ENCODE measurements around the gene KIF14.

The KIF14 gene

GRCh38 chr1:200666309-200666708, 45.8 kb upstream of the KIF14 start:
- Histone ChIP-seq H3K27ac (ENCODE audit: low read depth, low read length) (no peak overlapping the region), H4K20me1 (ENCODE audit: control insufficient read depth, insufficient read depth, low read depth, low read length) (no peaks in the 10 kb centered on the region), H3K9me2 (replicated peaks; ENCODE audit: control insufficient read depth, low read length) (no peaks in the 10 kb centered on the region), H3K4me2 (ENCODE audit: low read length) (no peak overlapping the region), H3K79me2 (ENCODE audit: control insufficient read depth, low read length) (peaks cover 22% of the 10 kb centered on the region), H3K4me3 (ENCODE audit: low read length) (no peak overlapping the region), H3K4me1 (ENCODE audit: control insufficient read depth, low read length) (peaks cover 16% of the 10 kb centered on the region), H3K27me3 (ENCODE audit: control insufficient read depth, low read length) (no peaks in the 10 kb centered on the region), H3K9me3 (ENCODE audit: control insufficient read depth, insufficient read depth, low read length) (no peaks in the 10 kb centered on the region), H3K36me3 (ENCODE audit: control insufficient read depth, low read length) (peaks cover 29% of the 10 kb centered on the region), H3F3A (ENCODE audit: control insufficient read depth, insufficient read depth) (no peaks in the 10 kb centered on the region)
- no peak for TF ChIP-seq EZH2phosphoT487 (IDR thresholded peaks at IDR 0.05; ENCODE audit: borderline replicate concordance, low read length)
- TF ChIP-seq CTCF (IDR thresholded peaks at IDR 0.05; ENCODE audit: low read depth, low read length, poor library complexity, severe bottlenecking): no peak

GRCh38 chr1:200665861-200666260, 45.3 kb upstream of the KIF14 start:
- no peak for TF ChIP-seq CTCF (IDR thresholded peaks at IDR 0.05; ENCODE audit: low read depth, low read length, poor library complexity, severe bottlenecking)
- no peak for TF ChIP-seq EZH2phosphoT487 (IDR thresholded peaks at IDR 0.05; ENCODE audit: borderline replicate concordance, low read length)
- Histone ChIP-seq H3K4me1 (ENCODE audit: control insufficient read depth, low read length) (peaks cover 12% of the 10 kb centered on the region), H3K79me2 (ENCODE audit: control insufficient read depth, low read length) (peaks cover 17% of the 10 kb centered on the region), H3K27me3 (ENCODE audit: control insufficient read depth, low read length) (no peaks in the 10 kb centered on the region), H3K9me2 (replicated peaks; ENCODE audit: control insufficient read depth, low read length) (no peaks in the 10 kb centered on the region), H4K20me1 (ENCODE audit: control insufficient read depth, insufficient read depth, low read depth, low read length) (no peaks in the 10 kb centered on the region), H3K9me3 (ENCODE audit: control insufficient read depth, insufficient read depth, low read length) (no peaks in the 10 kb centered on the region), H3K4me3 (ENCODE audit: low read length) (no peak overlapping the region), H3K27ac (ENCODE audit: low read depth, low read length) (no peak overlapping the region), H3F3A (ENCODE audit: control insufficient read depth, insufficient read depth) (no peaks in the 10 kb centered on the region), H3K4me2 (ENCODE audit: low read length) (no peak overlapping the region), H3K36me3 (ENCODE audit: control insufficient read depth, low read length) (peaks cover 30% of the 10 kb centered on the region)

- H3K79me2 ChIP-seq (ENCODE audit: control insufficient read depth, low read length): no peaks in the 10 kb centered on the region
- peaks cover 35% of the 10 kb centered on the region for H3K36me3 ChIP-seq (ENCODE audit: control insufficient read depth, low read length)
- no peaks in the 10 kb centered on the region for H3F3A ChIP-seq (ENCODE audit: control insufficient read depth, insufficient read depth)
- TF ChIP-seq CTCF (IDR thresholded peaks at IDR 0.05; ENCODE audit: low read depth, low read length, poor library complexity, severe bottlenecking) (no peak), EZH2phosphoT487 (IDR thresholded peaks at IDR 0.05; ENCODE audit: borderline replicate concordance, low read length) (no peak)
- H3K9me2 ChIP-seq (replicated peaks; ENCODE audit: control insufficient read depth, low read length): no peaks in the 10 kb centered on the region
- H3K4me3 ChIP-seq (ENCODE audit: low read length): no peak overlapping the region
- H3K9me3 ChIP-seq (ENCODE audit: control insufficient read depth, insufficient read depth, low read length): no peaks in the 10 kb centered on the region
- H3K27ac ChIP-seq (ENCODE audit: low read depth, low read length): no peak overlapping the region
- H4K20me1 ChIP-seq (ENCODE audit: control insufficient read depth, insufficient read depth, low read depth, low read length): no peaks in the 10 kb centered on the region
- H3K27me3 ChIP-seq (ENCODE audit: control insufficient read depth, low read length): no peaks in the 10 kb centered on the region
- no peak overlapping the region for H3K4me2 ChIP-seq (ENCODE audit: low read length)
- H3K4me1 ChIP-seq (ENCODE audit: control insufficient read depth, low read length): no peaks in the 10 kb centered on the region
These were observed 40.2 kb upstream of the KIF14 start for GRCh38 chr1:200660719-200661118.

- Histone ChIP-seq H3K4me3 (ENCODE audit: low read length) (no peak overlapping the region), H4K20me1 (ENCODE audit: control insufficient read depth, insufficient read depth, low read depth, low read length) (no peaks in the 10 kb centered on the region), H3F3A (ENCODE audit: control insufficient read depth, insufficient read depth) (no peaks in the 10 kb centered on the region), H3K79me2 (ENCODE audit: control insufficient read depth, low read length) (no peaks in the 10 kb centered on the region), H3K9me3 (ENCODE audit: control insufficient read depth, insufficient read depth, low read length) (no peaks in the 10 kb centered on the region), H3K4me1 (ENCODE audit: control insufficient read depth, low read length) (no peaks in the 10 kb centered on the region), H3K4me2 (ENCODE audit: low read length) (no peak overlapping the region), H3K36me3 (ENCODE audit: control insufficient read depth, low read length) (peaks cover 30% of the 10 kb centered on the region), H3K27me3 (ENCODE audit: control insufficient read depth, low read length) (no peaks in the 10 kb centered on the region), H3K9me2 (replicated peaks; ENCODE audit: control insufficient read depth, low read length) (no peaks in the 10 kb centered on the region), H3K27ac (ENCODE audit: low read depth, low read length) (no peak overlapping the region)
- TF ChIP-seq EZH2phosphoT487 (IDR thresholded peaks at IDR 0.05; ENCODE audit: borderline replicate concordance, low read length) (no peak), CTCF (IDR thresholded peaks at IDR 0.05; ENCODE audit: low read depth, low read length, poor library complexity, severe bottlenecking) (no peak)
These were observed 38.7 kb upstream of the KIF14 start for GRCh38 chr1:200659269-200659668.

All from DOHH2 (cell line).